ENCODE measurements around the gene GRIK3. TPM values are rescaled to one million over a fixed set of nuclear protein-coding genes. Genes with fewer than 3 reads are reported as not detected.

The GRIK3 gene
- total RNA-seq, 4 donors from 2014 or later = under 0.01 to 0.16 TPM; not detected in 2

DNA sequence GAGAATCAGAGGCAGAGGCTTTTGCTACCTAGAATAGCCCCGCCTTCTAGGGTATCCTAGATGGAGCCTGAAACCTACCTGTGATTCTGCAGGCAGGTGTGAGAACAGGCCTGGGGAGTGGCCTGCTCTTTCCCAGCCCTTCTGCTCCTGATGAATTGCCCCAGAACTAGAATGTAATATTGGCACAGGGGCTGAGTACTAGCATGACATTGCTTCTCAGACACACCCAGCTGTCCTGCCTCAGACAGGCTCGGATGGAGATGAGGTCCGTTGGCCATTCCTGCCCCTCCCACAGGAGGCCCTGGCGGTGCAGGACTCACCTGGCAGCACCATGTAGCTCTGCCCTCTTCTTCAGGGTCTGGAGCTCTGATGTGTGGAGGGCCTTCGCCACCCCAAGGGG lies 237.6 kb downstream of the GRIK3 start:
- no peak for TF ChIP-seq CTCF (IDR thresholded peaks at IDR 0.05; ENCODE audit: low read depth)

DNA sequence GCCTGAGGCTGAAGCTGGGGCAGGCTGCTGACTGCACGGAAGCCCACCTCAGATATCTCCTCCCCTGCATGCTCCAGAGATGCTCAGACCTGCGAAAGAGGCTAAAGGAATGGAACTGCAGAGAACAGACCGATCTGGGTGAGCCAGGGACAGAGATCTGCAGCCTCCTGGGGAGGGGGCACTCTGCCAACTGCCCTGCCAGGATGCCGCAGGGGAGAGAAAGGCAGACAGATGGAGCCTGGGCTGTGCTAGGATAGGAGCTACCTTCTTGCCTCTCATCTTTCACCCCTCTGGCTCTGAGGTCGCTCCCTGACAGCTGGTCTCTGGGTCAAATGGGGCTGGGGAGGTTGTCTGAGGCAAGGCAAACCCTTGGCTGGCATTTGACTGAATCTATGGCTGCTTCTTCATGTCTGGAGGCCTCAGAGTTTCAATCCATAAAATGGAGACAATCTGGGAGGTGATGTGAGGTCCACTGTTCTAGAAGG lies 238.2 kb downstream of the GRIK3 start:
- no peak for TF ChIP-seq CTCF (IDR thresholded peaks at IDR 0.05; ENCODE audit: low read depth)

GRCh38 chr1:36794460-36794859 lies 239.9 kb downstream of the GRIK3 start:
- TF ChIP-seq CTCF (IDR thresholded peaks at IDR 0.05; ENCODE audit: low read depth) = no peak

GRCh38 chr1:36793452-36793851 lies 240.9 kb downstream of the GRIK3 start:
- TF ChIP-seq CTCF (IDR thresholded peaks at IDR 0.05; ENCODE audit: low read depth) = no peak

DNA sequence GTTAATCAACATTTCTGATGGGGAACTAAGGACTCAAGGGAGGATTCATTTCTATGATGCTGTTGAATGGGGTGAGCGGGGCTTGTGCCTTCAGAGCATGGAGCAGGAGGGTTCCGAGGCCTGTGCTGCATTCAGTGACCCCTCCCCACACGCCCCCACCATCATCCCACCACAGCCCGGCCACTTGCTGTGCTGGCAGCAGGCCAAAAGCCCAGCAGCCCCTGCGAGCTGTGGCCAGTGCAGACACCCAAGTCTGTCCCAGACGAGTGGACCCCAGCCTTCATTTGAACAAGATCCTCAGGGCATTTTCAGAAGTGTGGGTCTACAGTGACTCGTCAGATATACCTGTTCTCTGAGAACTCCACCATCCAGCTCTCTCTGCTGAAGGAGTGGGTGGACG lies 242.0 kb downstream of the GRIK3 start:
- no peak for TF ChIP-seq CTCF (IDR thresholded peaks at IDR 0.05; ENCODE audit: low read depth)

GRCh38 chr1:36790191-36790590 lies 244.1 kb downstream of the GRIK3 start:
- TF ChIP-seq CTCF (IDR thresholded peaks at IDR 0.05; ENCODE audit: low read depth) = no peak

GRCh38 chr1:36789535-36789934 lies 244.8 kb downstream of the GRIK3 start:
- no peak for TF ChIP-seq CTCF (IDR thresholded peaks at IDR 0.05; ENCODE audit: low read depth)

Measured in subcutaneous adipose tissue (tissue), 4 donors.